GM21825 (cell line): ENCODE results near the gene AGR2.

Source experiments
- ATAC-seq: cut with Tn5 transposase; IDR thresholded peaks from one replicate; pipeline ENCODE4 v1.9.1; 2021; ENCODE audit warnings: mild to moderate bottlenecking, moderate library complexity; ENCODE audit not compliant: unreplicated experiment

AGR2 gene

DNA sequence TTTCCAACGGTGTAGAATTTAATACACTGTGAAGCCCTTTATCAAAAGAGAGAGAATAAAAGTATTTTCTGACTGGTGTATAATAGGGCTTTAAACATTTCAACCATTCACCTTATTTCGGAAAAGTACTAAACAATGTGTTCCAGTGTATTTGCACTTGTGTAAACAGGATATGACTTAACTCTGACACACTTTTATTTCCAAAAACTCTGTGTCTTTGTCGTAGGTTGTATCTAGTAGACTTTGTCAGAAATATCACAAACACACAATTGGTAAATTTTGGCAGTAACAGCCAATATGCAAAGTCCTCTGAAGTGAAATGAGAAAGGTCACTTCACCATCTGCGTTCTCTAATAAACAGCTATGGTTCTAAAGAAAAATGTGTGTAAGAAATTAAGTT, 61.6 kb downstream of the AGR2 start:
- ATAC-seq, result no peak

DNA sequence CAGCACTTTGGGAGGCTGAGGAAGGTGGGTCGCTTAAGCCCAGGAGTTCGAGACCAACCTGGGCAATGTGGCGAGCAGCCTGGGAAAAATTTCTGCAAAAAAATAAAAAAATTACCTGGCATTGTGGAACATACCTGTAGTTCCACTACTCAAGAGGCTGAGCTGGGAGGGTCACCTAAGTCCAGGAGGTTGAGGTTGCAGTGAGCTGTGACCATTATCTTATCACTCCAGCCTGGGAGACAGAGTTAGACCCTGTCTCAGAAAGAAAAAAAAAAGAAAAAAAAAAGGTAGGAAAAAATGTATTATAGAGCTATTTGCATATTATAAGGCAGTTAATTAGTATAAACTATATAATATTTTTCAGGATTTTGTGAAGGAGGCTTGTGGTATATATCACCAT, 62.3 kb downstream of the AGR2 start:
- ATAC-seq, result no peak
